Measurements from ENCODE around the gene TLR7. TPM values are rescaled to one million over a fixed set of nuclear protein-coding genes. Genes with fewer than 3 reads are reported as not detected.

TLR7 gene
- total RNA-seq, 1 donor from 2014 or later: not detected

DNA sequence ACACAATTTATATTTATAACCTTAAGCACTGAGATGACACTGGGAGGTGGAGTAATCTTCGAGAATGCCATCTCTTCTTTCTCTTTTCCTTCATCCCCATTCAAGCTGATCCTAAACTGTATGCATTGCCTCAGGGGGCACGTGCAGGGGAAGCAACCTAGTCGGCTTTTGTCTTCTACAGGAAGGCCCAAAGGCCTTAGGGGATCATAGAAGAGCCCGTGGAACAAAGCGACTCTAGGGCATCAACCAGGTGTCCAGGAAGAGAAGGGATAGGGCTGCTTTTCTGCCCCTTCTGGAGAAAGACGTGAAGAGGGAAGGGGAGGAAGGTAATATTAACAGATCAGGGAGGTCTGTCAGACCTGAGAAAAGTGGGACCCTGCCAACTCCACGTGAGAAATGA, 32.6 kb downstream of the TLR7 start:
- H3K27me3 Mint-ChIP-seq (ENCODE audit: unreplicated experiment): no peaks in the 10 kb centered on the region
- H3K27ac Mint-ChIP-seq (ENCODE audit: unreplicated experiment): no peak overlapping the region
- no peaks in the 10 kb centered on the region for H3K4me1 Mint-ChIP-seq (ENCODE audit: low read depth, unreplicated experiment)
- H3K36me3 Mint-ChIP-seq (ENCODE audit: unreplicated experiment): no peaks in the 10 kb centered on the region
- TF ChIP-seq, protein P1, sequence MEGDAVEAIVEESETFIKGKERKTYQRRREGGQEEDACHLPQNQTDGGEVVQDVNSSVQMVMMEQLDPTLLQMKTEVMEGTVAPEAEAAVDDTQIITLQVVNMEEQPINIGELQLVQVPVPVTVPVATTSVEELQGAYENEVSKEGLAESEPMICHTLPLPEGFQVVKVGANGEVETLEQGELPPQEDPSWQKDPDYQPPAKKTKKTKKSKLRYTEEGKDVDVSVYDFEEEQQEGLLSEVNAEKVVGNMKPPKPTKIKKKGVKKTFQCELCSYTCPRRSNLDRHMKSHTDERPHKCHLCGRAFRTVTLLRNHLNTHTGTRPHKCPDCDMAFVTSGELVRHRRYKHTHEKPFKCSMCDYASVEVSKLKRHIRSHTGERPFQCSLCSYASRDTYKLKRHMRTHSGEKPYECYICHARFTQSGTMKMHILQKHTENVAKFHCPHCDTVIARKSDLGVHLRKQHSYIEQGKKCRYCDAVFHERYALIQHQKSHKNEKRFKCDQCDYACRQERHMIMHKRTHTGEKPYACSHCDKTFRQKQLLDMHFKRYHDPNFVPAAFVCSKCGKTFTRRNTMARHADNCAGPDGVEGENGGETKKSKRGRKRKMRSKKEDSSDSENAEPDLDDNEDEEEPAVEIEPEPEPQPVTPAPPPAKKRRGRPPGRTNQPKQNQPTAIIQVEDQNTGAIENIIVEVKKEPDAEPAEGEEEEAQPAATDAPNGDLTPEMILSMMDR (IDR thresholded peaks at IDR 0.05; ENCODE audit: partially characterized antibody, unreplicated experiment): no peak
- H3K4me3 Mint-ChIP-seq (ENCODE audit: unreplicated experiment): no peak overlapping the region
- no peak for DNase-seq
- H3K9me3 Mint-ChIP-seq (ENCODE audit: unreplicated experiment): peaks cover 2% of the 10 kb centered on the region

DNA sequence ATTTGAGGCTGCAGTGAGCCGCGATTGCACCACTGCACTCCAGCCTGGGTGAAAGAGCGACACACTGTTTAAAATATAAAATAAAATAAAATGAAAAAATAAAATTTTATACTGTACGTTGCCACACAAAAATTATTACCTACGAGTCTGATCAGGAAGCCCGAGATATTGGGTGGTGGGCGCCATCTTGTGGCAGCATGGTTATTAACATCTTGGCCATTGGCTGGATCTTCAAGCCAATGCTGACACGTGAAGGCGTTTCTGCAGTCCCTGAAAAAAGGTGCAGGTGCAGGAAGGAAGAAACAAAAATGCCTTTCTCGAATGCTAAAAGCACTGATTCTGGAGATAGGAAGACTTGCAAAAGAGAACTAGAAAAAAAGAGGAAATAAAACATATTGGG, 34.6 kb downstream of the TLR7 start:
- peak; percentile 62 for DNase-seq
- no peaks in the 10 kb centered on the region for H3K36me3 Mint-ChIP-seq (ENCODE audit: unreplicated experiment)
- peaks cover 2% of the 10 kb centered on the region for H3K9me3 Mint-ChIP-seq (ENCODE audit: unreplicated experiment)
- no peak overlapping the region for H3K4me3 Mint-ChIP-seq (ENCODE audit: unreplicated experiment)
- TF ChIP-seq, protein P1 (IDR thresholded peaks at IDR 0.05; ENCODE audit: partially characterized antibody, unreplicated experiment): peak; percentile 60
- H3K27me3 Mint-ChIP-seq (ENCODE audit: unreplicated experiment): no peaks in the 10 kb centered on the region
- H3K27ac Mint-ChIP-seq (ENCODE audit: unreplicated experiment): no peak overlapping the region
- H3K4me1 Mint-ChIP-seq (ENCODE audit: low read depth, unreplicated experiment): no peaks in the 10 kb centered on the region

DNA sequence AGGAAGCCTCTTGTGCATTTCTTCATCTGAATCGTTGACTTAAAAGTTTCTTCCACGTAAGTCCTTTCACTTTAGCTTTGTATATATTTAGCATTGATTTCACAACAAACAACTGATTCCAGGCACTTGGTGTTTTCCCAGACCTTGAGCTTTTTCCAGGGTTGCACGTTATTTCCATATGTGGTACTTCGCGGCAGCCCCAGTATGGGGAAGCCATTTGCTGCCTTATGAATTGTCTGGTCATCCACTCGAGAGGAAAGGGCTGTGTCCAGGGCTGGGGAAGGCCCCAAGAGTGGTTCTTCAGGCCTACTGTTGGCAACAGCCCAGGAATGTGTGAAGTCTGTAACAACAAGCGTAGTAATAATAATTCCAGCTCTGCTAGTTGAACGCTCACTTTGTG, 36.8 kb downstream of the TLR7 start:
- TF ChIP-seq, protein P1 (IDR thresholded peaks at IDR 0.05; ENCODE audit: partially characterized antibody, unreplicated experiment): no peak
- DNase-seq: no peak
- Mint-ChIP-seq H3K4me1 (ENCODE audit: low read depth, unreplicated experiment) (no peaks in the 10 kb centered on the region), H3K4me3 (ENCODE audit: unreplicated experiment) (no peak overlapping the region), H3K27ac (ENCODE audit: unreplicated experiment) (no peak overlapping the region), H3K36me3 (ENCODE audit: unreplicated experiment) (no peaks in the 10 kb centered on the region), H3K9me3 (ENCODE audit: unreplicated experiment) (peaks cover 2% of the 10 kb centered on the region), H3K27me3 (ENCODE audit: unreplicated experiment) (no peaks in the 10 kb centered on the region)

DNA sequence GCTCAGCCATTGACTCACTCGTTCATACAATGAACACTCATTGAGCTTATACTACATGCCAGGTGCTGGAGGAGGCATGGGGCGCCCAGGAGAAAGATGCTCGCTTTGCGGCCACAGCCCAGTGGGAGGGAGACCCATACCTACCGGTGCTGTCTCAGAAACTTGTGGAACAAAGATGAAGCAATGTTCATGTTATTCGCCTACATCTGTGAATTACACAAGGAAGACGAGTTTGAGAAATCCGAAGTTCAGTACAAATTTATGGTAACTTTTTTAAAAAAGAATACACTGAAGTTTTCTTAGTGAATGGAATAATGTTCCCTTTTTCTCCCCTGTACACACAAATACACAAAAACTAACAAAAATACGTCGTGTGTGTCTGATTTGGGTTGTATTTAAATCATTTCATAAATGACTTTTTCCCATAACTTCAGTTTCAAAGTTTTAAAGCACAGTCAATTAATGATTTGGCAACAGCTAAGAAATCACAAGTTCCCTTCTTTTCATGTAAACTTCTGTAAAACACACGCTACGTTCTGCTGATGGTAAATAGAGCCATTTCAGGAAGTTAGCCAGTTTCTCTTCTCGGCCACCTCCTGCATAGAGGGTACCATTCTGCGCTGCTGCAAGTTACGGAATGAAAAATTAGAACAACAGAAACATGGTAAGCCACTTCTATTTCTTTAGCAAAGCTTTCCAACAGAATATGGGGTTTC, 39.3 kb downstream of the TLR7 start, which contains the start of gene TLR8:
Gene TLR8, plus strand, starts transcription at position 575 of the 716 bp plus-strand sequence. Its CDS starts 87 bp downstream, at position 662.
- TF ChIP-seq, protein P1 (IDR thresholded peaks at IDR 0.05; ENCODE audit: partially characterized antibody, unreplicated experiment): no peak
- Mint-ChIP-seq H3K4me3 (ENCODE audit: unreplicated experiment) (no peak within 1 kb of the TSS), H3K4me1 (ENCODE audit: low read depth, unreplicated experiment) (no peaks in the 10 kb centered on the region), H3K27ac (ENCODE audit: unreplicated experiment) (no peak within 1 kb of the TSS), H3K27me3 (ENCODE audit: unreplicated experiment) (no peaks in the 10 kb centered on the region), H3K9me3 (ENCODE audit: unreplicated experiment) (no peaks in the 10 kb centered on the region), H3K36me3 (ENCODE audit: unreplicated experiment) (no peaks in the 10 kb centered on the region)
- DNase-seq: no peak

DNA sequence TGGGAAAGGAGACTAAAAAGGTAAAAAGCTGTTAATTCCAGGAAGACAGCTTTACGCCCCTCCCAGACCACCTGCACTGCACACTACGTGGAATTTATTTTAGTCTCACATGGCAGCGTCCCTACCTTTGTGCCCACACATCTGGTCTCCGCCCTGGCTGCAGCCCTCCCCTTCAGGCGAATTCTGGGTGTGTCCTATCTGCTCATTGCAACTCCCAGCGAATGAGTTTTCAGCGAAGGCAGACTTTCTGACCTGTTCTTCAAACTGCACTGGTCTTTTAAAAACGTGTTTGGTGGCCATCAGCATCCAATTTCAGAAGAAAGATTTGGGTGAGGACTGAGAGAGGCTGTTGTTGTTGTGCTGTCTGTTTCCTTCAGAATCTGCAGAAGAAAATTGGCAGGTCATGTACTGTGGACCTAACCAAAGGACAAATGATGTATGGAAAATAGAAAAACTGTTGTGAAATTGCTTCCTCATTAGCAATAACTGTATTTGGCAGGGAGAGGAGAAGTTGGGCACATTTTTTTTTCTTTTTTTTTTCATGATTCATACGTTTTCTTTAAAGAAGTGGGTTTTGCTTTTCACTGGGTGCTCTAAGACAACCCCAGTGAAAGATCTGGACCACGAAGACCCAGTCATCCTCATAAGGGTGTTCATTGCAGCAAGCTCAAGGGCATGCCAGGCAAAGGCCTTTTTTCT, 43.7 kb downstream of the TLR7 start:
- DNase-seq: no peak
- Mint-ChIP-seq H3K27me3 (ENCODE audit: unreplicated experiment) (peaks cover 1% of the 10 kb centered on the region), H3K36me3 (ENCODE audit: unreplicated experiment) (no peaks in the 10 kb centered on the region), H3K9me3 (ENCODE audit: unreplicated experiment) (no peaks in the 10 kb centered on the region), H3K4me1 (ENCODE audit: low read depth, unreplicated experiment) (peaks cover 3% of the 10 kb centered on the region), H3K4me3 (ENCODE audit: unreplicated experiment) (no peak overlapping the region), H3K27ac (ENCODE audit: unreplicated experiment) (no peak overlapping the region)
- TF ChIP-seq, protein P1 (IDR thresholded peaks at IDR 0.05; ENCODE audit: partially characterized antibody, unreplicated experiment): no peak
